Fibroblast of peridontal ligament (primary cell): ENCODE data around the gene APEX2.
A peak's percentile ranks its signal among the peaks of the same experiment; 100 is the strongest.
"Not testable (repeated sequence)": the region's sequence is repeated elsewhere in the genome, so short reads cannot be mapped to it uniquely, and the experiment has no call there.

ENCODE experiments used
- DNase-seq: peaks from one replicate; pipeline ENCODE4 v3.0.0-alpha.2; 2010; ENCODE audit errors: extremely low read depth

APEX2 gene

DNA sequence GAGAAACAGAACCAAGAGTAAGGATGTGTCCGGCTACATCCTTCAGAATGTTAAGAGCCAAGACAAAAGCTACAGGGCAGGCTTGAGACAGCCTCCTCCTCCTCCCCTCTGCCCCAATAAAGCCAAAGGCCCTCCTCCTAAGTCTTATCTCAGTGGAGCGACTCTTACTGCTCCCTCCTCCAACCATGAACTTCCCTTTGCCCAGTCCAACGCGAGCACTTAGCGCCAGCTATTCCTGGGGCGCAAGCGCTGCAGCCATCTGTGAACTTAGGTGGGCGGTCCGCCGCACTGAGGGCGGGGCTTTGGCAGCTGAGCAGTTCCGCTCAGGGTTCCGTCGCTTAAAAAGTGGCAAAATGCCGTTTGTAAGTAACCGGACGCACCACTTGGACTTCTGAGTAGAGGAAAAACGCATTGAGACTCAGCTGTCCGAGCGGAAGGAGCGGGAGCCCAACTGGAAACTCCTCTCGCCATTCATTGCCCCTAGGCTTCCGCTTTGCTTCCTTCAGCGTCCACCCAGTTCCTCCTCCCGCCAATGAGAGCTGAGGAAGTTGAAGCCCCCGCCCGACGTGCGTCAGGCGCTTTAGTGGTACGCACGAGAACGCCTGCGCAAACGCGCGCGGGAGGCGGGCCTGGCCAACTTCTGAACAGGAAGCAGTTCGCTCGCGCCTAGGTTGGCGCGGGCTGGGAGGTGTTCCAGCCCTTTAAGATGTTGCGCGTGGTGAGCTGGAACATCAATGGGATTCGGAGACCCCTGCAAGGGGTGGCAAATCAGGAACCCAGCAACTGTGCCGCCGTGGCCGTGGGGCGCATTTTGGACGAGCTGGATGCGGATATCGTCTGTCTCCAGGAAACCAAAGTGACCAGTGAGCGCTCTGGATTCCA is at the start of gene APEX2:
APEX2 (plus strand) TSS at position 647 of the 882 bp plus-strand sequence; CDS start at position 707, 60 bp downstream.
- DNase-seq: peak; percentile 90

- DNase-seq: no peak
Measured at GRCh38 chrX:54950730-54951375, 49.3 kb upstream of the APEX2 start.

- DNase-seq: no peak
Measured at GRCh38 chrX:54961750-54962149, 38.4 kb upstream of the APEX2 start.

GRCh38 chrX:54964766-54965497 is 35.2 kb upstream of the APEX2 start:
- no peak for DNase-seq

DNA sequence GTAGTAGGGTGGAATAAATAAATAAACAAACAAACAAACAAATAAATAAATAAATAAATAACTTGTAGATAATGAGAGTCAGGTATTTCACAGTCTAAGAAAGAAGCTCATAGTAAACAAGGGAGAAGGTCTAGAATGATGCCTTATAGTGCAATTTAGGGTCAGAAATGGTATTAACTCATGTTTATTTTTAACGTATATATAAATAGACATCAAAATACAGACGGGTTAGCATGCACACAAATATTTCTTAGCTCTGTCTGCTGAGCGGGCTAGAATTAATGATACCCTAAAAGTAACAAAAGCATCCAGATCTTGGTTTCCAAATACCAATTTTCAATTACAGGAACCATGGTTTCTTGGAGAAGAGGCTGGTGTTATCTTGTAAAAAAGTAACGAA is 22.8 kb upstream of the APEX2 start:
- no peak for DNase-seq

DNA sequence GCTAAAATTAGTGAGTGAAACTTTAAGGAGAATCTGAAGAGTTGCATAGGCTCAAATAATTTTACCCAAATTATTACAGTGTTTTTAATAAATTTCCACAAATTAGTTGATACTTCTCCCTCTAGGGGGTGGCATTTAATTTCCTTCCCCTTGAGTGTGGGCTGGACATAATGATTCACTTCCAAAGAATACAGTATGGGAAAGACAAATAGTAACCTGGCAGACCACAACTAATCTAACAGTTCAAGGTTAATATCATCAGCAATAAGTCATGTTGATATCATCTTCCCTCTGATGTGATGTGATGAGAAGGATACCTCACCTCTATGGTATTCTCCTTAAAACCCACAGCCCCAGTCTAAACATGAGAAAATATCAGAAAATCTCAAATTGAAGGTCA is 21.7 kb upstream of the APEX2 start:
- DNase-seq: no peak

DNA sequence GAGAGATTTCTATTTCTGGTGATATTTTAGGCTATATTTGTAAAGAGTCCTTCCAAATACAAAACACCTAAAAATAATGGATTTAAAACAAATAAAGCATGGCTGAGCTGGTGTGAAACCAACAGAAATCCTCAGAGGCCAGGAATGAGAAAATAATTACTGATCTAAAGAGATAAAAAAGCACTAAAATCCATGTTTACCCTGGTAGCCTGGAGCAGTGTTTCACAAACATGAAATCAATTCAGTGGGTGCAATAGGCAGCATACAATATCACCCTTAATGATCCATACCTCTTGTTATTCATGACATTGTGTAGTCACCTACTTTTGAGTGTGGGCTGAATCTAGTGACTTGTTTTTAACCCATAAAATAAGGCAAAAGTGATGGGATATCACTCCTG is 20.7 kb upstream of the APEX2 start:
- no peak for DNase-seq

GRCh38 chrX:54980334-54980733 is 19.8 kb upstream of the APEX2 start:
- DNase-seq: no peak

GRCh38 chrX:54983306-54983705 is 16.9 kb upstream of the APEX2 start:
- DNase-seq: not testable (repeated sequence)

DNA sequence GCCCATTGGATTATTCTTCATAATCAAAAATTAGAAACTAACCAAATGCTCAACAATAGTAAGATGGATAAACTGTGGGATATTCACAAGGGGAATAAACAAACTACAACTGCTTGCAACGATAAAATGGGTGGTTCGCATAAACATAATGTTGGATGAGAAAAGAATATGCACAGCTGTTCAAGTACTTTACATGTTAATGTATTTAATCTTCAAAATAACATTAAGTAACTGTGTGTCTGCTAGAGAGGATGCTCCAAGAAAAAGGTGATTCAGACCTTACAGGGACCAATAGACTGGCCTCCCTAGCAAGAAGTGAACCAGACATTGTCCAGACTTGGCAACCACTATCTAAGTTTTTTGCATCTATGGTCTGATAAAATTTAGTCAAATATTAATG is 8.5 kb upstream of the APEX2 start:
- no peak for DNase-seq

GRCh38 chrX:54992911-54993622 is 7.1 kb upstream of the APEX2 start:
- DNase-seq: no peak

DNA sequence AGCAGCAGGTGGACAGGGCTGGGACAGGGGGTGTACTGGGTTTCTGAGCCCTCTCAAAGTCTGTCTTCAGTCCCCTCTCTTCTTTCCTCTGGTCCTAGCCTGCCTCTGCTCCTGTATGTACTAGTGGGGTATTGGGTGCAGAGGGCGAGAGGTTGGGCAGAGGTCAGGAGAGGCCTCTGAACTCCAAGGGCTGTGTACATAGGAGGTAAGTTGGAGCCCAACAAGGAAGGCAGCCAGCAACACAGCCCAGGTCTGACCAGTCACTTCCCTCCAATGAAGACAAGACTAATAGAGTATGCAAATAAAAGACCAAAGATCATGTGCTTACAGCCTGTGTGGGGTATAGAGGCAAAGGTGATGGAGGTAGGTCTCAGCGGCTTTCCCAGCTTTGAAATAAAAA is 6.1 kb upstream of the APEX2 start, which contains the start of gene PFKFB1:
PFKFB1 (minus strand) TSS at position 90 of the 400 bp plus-strand sequence. CDS start 181 bp downstream, outside the sequence.
- DNase-seq: no peak

DNA sequence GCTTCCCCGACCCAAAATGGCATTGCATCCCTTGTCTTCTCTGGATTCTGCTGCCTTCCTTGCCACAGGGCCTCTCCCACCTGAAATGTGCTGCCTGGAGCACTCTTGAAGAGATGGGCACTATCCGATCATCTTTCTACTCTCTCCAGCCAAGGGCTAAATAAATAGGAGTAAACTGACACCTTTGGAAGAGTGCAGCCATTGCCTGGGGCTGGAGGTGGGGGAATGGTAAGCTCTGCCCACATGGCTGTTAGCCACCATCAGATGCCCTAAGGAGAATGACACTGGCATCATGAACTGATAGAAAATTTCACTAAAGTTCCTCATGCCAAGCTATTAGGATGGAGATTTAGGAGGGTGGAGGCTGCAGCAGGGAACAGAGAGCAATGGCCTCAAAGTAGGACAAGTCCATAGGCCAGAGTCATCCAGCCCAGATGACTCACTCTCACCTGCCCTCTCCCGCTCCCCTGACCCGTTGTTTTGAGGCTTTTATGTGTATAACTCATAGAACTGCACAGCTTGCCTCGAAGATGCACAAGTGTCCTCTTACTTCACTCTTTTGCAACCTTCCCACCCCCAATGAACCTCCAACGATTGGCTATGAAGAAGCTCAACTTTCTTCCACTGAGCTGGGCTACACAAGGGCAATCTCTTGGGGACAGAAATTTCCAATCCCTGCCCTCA is 5.4 kb upstream of the APEX2 start:
- DNase-seq: no peak

DNA sequence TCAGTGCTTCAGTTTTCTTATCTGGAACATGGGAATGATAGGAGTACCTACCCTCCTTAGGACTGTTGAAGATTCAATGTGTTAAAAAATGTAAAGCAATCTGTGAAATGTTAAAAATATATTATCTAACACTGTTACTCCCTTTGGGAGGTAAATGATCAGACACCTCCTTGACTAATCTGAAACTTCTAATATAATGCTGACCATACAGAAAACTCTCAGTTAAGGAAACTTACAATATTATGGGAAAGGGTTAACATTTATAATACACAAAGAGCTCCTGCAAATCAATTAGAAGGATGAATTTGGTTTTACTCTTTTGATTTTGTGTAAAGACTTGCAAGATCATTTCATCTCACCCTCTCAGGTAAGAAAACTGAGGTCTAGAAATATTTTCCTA is 4.5 kb upstream of the APEX2 start:
- DNase-seq: no peak

GRCh38 chrX:55004231-55004630 is 4.1 kb downstream of the APEX2 start:
- DNase-seq: no peak

GRCh38 chrX:55005256-55005655 is 5.1 kb downstream of the APEX2 start:
- no peak for DNase-seq

DNA sequence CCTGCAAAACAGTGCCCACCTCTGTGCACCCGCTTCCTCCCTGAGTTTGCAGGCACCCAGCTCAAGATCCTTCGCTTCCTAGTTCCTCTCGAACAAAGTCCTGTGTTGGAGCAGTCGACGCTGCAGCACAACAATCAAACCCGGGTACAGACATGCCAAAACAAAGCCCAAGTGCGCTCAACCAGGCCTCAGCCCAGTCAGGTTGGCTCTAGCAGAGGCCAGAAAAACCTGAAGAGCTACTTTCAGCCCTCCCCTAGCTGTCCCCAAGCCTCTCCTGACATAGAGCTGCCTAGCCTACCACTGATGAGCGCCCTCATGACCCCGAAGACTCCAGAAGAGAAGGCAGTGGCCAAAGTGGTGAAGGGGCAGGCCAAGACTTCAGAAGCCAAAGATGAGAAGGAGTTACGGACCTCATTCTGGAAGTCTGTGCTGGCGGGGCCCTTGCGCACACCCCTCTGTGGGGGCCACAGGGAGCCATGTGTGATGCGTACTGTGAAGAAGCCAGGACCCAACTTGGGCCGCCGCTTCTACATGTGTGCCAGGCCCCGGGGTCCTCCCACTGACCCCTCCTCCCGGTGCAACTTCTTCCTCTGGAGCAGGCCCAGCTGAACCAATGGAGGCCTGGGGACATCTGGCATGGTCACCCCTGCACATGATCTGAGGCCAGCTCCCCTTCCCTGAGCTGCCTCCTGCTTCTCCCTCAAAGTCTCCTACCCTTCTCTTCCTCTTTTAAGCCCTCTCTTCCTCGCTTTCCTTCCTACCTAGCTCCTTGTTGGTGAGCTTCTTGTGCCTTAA is 6.9 kb downstream of the APEX2 start:
- no peak for DNase-seq

DNA sequence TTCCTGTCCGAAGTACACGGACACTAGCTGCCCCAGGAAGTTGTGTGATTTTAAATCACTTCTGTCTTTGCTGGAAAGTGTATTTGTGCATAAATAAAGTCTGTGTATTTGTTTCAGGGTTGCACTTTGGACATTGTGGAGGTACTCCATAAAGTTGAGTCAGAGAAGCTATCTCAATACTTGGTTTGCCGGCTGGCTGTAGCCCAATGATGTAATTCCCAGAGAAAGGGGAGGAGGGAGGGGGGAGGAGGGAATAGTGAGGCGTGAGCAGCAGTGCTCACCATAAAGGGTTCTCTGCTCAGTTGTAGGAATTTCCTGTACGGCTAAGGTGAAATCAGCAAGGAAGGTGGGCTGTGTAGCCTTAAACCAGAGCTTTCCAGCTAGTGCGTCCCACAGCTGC is 7.5 kb downstream of the APEX2 start:
- peak; percentile 60 for DNase-seq

GRCh38 chrX:55008571-55009358 is 8.6 kb downstream of the APEX2 start:
- DNase-seq: peak; percentile 53
